Stimulated activated CD4-positive, alpha-beta T cell treated with anti-CD3 and anti-CD28 coated beads, TNF-alpha, amount 100 ng/mL, for 24 hours (primary cell): Measurements from ENCODE around the gene SLC43A1.

Experiments
- DNase-seq, 3 experiments: peaks; one replicate each; pipeline ENCODE4 v3.0.0-alpha.2; 2020; ENCODE audit warnings: low read depth in 3 of 3

SLC43A1 gene

DNA sequence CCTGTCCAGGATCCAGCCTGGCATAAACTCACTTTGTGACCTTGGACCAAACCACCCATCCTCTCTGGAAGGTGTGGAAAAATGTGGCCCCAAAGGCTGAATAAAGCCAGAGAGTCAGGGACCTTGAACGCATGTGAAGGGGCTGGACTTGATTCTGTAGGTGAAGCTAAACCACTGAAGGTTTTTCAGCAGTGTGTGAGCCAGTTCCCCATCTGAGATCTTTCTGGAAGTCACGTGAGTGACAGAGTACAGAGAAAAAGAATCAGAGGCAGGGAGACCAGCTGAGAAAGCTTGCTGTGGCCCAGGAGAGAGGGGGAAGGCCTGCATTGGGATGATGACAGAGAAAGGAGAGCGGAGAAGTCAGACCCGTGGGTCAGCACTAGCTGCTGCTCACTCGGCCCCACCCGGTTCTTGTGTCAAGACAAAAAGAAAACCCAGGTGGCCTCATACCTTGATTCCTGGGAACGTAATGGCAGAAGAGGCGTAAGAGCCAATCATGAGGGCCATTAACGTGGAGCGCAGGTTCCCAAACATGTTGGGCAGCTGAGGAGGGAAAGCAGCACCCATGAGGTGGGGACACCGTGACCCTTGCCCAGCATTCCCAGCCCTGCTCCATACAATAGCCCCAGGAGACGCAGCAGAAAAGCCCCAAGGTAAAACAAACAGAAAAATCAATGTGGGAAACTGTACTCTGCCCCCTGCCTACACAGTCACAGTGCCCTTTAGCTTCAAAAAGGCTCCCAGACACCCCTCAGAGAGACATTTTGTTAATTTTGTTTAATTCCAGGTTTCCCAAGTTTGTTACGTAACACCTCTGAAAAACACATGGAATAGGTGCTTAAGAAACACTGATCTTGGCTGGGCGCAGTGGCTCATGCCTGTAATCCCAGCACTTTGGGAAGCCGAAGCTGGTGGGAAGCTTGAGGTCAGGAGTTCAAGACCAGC is 17.9 kb downstream of the SLC43A1 start:
- DNase-seq = no peak

DNA sequence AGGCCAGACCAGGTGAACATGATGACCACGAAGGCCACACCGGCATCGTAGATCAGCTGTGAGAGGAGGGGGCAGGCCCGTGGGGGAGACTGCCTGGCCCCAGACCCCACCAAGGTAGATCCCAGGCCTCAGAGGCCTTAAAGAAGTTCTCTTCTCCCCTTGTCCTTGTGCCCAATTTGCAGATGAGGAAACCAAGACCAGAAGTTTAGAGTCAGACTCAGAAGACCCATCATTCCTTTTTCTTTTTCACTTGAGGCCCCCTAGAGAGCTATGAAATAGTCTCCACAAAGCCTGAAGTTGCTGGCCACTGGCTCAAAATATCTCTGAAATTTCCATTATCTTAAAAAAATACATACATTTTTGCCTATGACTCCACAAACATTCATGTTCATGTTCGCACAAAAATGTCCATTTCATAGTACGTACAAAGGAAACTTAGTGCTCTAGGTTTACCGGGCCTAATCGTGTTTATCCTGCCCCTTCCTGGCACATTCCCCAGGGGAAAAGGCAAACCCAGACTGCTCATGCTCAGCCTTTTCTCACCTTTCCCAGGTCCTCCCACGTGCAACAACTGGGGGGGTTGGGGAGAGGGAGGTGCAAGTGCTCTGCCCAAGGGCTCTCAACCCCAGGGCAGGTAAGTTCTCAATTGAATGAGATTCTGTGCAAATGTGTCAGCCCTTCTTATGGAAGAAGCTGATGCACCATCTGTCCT is 19.2 kb downstream of the SLC43A1 start:
- no peak for DNase-seq

DNA sequence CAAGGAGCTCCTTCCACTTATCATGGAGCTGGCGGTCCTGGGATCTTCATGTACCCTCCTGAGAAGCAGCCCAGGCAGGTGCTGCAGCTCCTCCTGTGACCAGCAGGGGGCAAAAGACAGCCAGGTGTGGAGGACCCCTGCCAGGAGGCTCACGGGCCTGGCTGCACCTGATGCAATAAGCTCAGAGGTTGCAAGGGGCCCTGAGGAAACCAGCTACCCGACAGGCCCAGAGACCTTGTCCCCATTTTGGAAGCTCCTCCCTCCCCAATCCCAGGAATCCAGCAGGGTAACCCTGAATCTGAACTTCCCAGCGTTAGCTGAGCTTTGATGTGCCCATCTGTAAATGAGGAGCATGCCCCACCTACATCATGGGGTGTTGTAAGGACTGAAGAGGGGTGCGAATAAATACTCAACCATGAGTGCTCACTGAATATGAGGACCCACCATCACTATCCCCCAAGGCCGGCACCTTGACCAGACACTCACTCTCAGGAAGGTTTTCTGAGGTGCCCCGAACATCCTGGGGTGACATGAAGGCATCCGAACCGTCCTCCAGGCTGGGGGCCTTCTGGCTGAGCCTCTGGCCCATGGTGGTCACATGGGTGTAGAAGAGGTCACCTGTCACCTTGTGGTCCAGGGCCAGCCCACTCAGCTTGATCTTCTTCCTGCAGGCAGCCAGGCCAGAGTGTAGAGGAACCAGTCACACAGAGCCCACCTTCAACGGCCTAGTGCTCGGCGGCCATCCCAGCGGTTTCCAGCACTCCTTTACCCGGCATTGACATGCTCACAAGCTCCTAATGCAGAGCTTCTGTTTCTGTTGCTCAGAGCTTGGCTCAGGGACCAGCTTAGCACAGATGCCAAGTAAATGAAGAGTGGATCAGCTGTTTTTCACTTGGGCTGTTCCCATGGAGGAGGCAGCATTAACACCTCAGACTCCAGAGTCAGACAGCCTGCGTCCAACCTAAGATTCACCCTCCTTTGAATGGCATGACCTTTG is 21.7 kb downstream of the SLC43A1 start:
- peak in 2 of 3 experiments; percentile 68 to 73 for DNase-seq

DNA sequence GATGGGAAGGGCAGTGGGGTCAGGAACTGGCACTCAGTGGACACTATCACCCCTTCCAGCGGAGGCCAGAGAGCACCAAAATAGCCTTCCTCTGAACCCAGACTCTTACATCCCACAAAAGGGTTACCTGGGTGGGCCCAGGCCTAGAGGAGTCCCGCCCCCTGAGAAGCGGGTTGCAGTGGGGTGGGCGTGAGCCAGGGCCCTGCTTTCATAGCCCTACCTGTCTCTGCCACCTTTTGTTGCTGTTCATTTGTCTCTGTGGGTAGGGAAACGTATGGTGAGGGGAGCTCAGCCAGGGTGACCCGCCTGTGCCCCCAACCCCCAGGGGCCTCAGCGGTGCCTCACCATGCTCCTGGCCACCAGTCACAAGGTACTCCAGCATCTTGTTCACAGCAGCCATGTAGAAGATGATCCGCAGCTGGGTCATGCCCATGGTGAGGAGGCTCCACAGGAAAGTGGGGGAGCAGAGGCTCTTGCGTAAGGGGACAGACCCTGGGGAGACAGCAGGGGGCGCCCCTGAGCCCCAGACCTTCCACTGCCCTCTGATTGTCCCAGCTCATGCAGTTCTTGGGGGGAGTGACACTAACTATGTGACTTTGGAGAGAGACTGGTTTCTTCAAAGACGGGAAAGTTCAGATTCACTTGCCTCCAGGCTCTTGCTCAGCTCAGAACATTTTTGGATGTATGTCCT is 24.0 kb downstream of the SLC43A1 start:
- peak in 1 of 3 experiments; percentile 53 for DNase-seq

DNA sequence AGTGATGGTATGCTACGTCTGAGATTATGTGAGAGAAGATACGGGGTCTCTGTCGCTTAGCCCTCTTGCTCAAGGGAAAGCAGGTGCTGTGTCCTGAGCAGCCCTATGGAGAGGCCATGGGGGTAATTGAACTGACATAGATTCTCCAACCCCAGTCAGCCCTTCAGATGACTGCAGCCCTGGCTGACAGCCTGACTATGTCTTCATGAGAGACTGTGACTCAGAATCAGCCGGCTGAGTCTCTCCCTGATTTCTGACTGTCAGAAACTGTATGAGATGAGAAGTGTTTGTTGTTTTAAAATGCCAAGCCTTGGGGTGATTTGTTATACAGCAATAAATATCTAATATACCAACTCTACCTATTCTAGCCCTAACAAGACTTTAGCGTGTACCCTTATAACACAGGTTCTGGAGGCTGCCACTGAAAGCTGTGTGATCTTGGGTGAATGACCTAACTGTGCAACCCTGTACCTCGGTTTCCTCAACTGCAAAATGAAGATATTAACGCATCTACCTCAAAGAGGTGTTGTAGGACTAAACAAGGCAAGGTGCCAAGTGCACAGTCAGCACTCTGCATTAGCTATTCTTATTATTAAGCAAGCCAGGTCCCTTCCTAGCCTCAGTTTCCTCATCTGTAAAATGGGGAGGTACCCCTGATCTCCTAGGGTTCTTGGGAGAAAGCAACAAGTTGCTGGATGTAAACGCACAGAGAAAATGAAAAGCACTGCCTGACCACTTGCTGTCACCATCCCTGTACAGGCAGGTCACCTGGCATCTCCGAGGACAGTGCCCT is 24.9 kb downstream of the SLC43A1 start:
- no peak for DNase-seq

DNA sequence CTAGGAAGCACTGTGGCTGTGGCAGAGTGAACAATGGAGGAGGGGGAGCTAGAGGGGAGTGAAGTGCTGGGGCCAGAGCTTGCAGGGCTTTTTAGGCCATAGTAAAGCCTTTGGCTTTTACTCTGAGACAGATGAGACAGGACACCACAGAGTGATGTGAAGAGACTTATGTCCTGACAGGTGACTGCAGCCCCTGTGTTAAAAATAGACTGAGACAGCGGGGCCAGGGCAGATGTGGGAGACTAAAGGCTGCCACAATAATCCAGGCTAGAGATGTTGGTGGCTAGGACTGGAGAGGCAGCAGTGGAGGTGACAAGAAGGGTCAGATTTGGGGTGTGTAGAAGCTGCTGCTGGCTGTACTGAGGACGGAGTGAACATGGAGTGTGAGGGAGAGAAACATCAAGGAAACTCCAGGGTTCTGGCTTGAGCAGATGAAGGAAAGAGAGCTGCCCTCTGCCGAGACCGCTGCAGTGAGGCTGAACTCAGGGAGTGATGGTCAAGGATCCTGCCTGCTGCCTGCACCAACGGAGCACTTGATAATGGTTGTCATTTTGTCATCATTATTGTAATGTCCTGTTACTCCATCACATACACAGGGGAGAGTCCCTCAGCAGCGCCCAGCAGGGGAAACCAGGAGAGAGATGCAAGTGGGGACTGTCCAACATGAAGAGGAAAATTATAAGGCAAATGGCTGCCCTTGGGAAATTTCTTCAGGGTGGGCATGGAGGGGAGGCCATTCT is 27.4 kb downstream of the SLC43A1 start:
- no peak for DNase-seq

DNA sequence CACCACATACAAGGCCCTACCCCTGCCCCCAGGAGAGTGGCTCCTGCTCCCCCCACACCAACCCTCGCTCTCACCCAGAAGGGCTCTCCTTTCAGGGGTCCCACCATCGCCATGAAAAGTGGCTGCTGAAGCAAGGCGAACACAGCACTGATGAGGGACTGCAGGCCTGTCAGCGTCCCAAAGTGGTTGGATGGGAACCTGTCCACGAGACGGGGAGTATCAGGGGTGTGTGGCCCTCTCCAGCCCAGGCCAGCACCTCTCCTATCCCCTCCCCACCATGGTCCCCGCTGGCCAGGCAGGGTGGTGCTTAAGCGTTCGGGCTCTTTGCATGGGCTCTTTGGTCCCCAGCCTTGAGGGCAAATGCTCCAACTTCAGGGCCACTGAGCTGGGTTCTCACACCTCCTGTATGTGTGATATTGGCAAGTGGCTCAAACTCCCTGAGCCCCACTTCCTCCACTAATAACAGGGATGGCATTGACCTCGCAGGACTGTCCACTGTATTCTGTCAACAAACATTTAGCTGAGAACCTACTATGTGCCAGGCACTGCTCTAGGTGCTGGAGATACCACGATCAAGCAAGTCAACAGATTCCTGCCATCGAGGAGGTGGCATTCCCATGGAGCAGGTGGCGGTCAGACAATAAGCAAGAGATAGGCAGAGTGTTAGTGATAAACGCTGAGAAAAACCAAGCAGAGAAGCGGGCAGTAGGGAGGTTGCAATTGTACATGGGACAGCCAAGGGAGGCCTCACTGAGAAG is 28.3 kb downstream of the SLC43A1 start:
- DNase-seq = no peak

DNA sequence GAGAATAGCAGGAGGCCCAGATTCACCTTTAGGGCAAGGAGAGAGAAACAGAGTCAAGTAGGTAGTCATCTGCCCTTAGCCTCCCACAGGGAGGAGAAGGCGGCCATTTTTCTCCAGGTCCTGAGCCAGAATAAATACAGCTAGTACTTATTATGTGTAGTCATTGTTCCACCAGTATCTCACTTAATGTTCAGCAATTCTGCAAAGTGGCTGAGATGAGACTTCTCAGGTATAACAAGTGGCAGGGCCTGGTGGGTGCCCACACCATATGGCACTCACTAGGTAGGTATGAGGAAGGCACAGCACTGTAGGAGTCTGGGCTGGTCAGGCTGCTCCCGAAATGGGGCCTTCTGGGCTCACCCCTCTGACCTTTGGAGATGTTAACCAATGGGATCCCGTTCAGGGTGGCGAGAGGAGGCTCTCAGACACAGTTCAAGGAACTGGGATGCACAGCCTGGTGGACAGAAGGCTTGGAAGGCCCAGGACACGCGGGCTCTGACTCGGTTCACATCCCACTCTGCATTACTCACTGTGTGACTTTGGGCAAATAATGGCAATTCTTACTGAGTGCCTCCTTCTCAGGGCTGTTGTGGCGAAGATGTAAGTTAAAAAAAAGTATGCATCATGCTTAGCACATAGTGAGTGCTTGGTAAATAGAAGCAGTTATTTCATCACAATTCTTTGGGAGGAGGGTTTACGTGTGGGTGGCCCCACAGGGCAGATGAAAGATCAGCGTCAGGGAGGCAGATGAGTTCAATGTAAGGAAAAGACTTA is 30.1 kb downstream of the SLC43A1 start:
- no peak for DNase-seq

DNA sequence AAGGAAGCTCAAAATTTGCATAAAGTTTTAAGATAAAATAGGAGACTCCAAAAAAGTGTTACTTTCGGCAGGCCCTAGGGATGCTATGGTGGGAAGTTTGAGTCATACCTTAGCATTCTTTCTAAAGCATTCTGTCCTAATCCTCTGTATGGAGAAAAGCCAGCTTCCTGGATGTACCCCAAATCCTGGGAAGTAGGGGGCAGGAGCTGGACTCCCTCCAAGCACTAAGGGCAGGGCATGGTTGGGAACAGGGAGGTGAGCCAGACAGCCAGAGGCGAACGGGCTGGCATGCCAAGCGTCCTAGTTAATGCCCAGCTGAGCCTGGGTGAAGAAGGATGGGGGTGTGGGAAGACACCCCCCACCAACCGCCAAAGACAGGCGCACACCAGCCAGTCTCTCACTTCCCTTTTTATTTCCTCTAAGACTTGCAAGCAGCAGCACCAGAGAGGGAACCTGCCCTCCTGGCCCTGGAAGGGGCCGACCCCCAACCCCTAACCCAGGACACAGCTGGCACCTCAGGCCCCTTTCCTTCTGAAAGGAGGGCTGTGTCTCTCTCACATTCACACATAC is 31.3 kb downstream of the SLC43A1 start:
- no peak for DNase-seq

DNA sequence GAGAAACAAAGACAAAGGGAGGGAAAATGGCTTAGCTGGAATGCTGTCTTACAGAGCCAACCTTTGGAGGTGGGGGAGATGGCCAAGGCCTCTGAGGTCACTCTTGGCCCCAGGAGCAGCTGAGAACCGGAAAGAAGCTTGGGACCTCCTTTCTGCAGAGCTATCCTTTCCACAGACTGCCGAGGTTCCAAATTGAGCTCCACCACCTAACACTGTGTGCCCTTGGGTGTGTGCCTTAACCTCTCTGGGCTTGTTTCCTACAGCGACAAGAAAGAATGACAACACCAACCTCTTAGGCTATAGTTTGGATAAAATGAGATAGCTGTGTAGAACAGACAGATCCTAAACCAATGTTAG is 32.0 kb downstream of the SLC43A1 start:
- no peak for DNase-seq

DNA sequence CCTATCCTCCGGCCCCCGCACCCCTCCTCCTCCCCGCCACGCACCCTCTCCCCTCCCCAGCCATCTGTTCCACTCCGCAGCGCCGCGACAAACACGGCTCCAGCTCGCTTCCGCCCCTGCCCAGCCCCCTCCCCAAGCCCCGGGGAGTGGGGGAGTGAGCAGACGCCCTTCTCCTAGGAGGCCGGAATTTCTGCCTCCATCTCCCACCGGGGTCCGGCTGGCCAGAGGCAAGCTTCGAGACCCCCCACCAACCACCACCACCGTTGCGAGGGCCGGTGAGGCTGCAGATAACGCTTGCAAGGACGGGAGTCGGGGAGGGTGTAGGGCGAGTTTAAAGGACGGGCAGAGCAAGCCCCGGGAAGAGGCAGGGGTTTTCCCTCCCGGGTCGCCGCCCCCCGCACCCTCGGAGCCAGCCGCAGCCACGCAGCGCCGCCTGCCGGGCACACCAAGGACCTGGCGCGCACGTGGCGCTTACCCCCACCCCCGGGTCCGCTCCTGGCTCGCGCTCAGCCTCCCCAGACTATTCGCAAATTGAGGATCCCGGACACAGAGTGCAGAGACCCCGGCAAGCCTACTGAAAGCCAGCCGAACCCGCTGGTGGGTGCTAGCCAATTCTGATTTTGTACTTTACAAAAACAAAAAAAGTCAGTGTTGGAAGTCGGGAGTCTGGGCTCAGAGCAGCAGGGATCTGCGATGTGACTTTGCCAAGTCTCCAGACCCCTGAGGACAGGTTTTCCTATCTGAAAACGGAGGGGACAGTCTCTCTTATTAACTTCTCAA is 32.5 kb downstream of the SLC43A1 start:
- peak; percentile 32 to 69 (median 58) for DNase-seq

DNA sequence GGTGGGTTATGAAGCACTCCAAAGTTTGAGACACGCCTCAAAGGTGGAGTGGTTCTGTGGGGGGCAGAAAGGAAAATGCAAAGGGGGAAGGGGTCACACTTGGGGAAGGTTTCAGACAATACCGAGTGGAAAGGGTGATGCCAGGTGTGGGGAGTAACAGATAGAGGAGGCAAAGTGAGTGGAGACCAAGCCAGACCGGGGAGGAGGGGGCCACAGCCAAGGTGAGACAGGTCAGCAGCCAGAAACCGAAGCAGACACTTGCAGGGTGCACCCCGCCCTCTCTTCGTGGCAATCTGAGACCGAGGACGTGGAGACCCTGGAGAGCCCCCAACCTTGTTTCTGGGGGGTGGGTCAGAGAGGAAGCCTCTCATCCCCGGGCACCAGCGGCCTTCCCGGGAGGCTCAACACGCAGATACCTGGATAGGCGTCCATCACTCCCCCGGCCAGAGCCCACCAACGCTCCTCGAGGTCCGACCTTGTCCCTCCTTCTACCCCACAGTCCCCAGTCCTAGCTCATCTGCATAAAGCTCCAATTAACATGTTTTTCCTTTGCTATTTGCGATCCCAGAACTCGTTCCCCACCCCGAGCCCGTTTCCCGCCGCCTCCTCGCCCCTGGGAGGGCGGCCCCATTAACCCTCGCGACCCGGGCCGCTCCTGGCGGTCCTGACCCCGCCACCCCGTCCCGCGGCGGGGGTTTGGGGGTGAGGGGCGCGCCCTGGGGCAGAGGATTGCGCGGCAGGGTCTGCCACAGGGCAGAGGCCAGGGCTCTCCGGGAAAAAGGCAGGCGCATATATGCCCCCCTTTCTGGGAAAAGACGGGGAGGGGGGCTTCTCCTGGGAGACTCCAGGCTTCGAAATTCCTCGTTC is 33.4 kb downstream of the SLC43A1 start:
- no peak for DNase-seq

DNA sequence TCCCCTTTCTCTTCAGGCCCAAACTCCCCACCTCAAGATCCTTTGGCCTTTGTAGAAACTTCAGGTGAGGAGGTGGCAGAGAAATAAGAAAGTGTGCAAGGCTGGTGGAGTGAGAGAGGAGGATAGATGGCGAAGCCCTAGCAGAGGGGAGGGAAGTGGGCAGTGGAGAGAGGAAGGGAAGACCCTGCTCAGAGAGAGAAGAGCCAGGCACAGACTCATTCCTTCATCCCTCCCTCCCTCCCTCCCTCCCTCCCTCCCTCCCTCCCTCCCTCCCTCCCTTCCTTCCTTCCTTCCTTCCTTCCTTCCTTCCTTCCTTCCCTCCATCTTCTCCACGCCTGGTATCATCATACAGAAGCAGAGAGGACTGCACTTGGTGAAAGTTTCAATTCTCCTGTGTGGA is 34.2 kb downstream of the SLC43A1 start:
- DNase-seq = no peak

DNA sequence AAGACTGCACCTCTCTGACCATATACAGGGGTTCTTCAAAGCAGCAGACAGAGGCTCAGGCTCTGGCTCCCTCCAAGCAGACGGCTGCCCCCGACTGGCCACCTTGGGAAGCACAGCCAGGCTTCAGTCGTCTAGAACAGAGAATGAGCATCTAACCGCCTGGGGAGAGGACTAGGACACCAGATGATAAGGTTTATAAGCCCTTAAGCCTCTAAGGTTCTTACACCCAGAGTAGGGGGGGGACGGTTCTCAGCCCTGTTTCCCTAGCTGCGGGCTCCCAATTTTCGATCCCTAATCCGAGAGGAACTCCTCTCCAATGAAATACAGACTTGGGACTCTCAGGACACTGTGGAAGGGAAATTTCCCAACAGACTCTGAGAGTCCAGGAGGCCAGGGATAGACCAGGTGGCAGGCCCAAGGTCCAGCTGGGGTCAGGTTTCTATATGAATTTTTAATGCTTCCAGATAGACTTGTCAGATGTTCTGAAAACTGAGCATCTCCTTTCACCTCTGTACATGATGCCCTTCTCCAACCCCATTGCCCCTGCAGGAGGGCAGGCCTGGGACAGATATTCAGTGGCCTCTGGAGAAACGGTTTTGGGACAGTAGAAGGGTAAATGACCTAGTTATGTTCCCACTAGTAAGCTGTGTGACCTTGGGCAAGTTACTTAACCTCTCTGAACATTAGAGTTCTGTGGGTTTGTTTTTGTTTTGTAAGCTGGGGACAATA is 34.9 kb downstream of the SLC43A1 start:
- DNase-seq = peak in 2 of 3 experiments; percentile 47 to 73

DNA sequence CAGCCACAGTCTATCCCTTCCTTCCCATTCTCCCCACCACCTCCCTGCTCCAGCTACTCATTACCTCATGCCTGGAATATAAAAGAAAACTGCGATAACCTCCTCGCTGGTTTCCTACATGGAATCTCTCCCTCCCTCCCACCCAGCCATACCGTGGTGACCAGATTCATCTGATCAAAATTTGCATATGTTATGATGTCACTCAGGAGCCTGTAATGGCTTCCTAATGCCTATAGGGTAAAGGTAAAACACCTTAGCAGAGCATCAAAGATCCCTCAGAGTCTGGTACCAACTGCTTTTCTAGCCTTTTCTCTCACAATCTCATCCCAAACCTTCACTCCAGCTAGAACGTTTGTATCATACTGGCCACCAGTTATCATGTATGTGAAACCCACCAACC is 35.6 kb downstream of the SLC43A1 start:
- no peak for DNase-seq
